Type B pancreatic cell (in vitro differentiated cells): Measurements from ENCODE around the gene TCF25. TPM values are rescaled to one million over a fixed set of nuclear protein-coding genes. Genes with fewer than 3 reads are reported as not detected.

Source experiments
- DNase-seq: peaks from one replicate; pipeline ENCODE4 v3.0.0; 2021; ENCODE audit warnings: mixed read lengths; ENCODE audit not compliant: unreplicated experiment; ENCODE audit errors: extremely low spot score
- H3K27ac Mint-ChIP-seq: 2 replicates; pipeline ENCODE4 v1.8.0; 2021; ENCODE audit warnings: mild to moderate bottlenecking, mixed read lengths
- H3K27me3 Mint-ChIP-seq: 2 replicates; pipeline ENCODE4 v1.8.0; 2021; ENCODE audit warnings: mixed read lengths
- H3K36me3 Mint-ChIP-seq: 2 replicates; pipeline ENCODE4 v1.8.0; 2021; ENCODE audit warnings: mixed read lengths
- H3K4me1 Mint-ChIP-seq: one replicate; pipeline ENCODE4 v1.8.0; 2021; ENCODE audit warnings: mixed read lengths; ENCODE audit not compliant: unreplicated experiment
- H3K4me3 Mint-ChIP-seq: 2 replicates; pipeline ENCODE4 v1.8.0; 2021; ENCODE audit warnings: mild to moderate bottlenecking, mixed read lengths
- H3K9me3 Mint-ChIP-seq: 2 replicates; pipeline ENCODE4 v1.8.0; 2021; ENCODE audit warnings: mixed read lengths
- CTCF ChIP-seq: fragments of 200-600 bp; sonication (generic); conservative IDR thresholded peaks from 2 replicates; pipeline ENCODE4 v1.5.0; 2021; ENCODE audit warnings: antibody characterized with exemption, mild to moderate bottlenecking
- total RNA-seq: library from RNA; stranded (reverse); gene quantifications from 2 replicates; pipeline ENCODE4 v1.2.1, GENCODE V29; 2021; ENCODE audit warnings: low replicate concordance

TCF25 gene
- total RNA-seq, 1 donor from 2014 or later = 184 TPM

DNA sequence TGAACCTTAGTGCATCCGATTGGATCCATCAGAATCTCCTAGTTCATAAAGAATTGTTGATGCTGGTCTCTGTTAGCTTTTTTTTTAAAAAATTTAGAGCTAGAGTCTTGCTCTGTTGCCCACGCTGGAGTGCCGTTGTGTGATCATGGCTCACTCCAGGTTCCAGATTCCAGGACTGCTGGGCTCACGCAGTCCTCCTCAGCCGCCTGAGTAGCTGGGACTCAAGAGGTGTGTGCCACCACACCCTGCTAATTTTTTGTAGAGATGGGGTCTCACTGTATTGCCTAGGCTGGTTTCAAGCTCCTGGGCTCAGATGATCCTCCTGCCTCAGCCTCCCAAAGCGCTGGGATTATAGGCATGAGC, 8.0 kb downstream of the TCF25 start:
- Mint-ChIP-seq H3K9me3 (no peaks in the 10 kb centered on the region), H3K27me3 (no peaks in the 10 kb centered on the region), H3K36me3 (peaks cover 22% of the 10 kb centered on the region), H3K27ac (no peak overlapping the region), H3K4me1 (peaks cover 3% of the 10 kb centered on the region), H3K4me3 (no peak overlapping the region)
- no peak for TF ChIP-seq CTCF
- DNase-seq = no peak

DNA sequence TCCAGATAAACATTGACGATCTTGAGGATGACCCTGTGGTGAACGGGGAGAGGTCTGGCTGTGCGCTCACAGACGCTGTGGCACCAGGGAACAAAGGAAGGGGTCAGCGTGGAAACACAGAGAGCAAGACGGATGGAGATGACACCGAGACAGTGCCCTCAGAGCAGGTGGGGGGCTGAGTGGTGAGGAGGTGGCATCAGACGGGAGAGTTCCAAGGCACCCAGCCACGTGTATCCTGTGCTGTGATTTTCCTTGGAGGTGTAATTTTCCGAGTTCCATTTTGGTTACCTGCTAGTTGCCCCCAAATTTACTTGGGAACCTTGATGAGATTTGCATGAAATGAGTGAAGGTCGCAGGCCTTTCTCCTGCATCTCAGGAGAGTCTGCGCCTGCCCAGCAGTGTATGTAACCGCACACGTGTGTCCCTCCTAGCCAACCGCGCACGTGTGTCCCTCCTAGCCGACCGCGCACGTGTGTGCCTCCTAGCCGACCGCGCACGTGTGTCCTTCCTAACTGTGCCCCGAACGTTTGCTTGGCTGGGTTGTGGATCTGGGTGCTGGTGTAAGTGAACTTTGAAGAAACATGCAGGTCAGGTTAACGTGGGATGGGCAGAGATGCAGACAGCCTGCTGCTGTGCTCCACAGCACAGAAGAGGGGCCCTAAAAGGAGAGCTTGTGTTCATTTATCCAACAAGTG, 10.1 kb downstream of the TCF25 start:
- no peak for TF ChIP-seq CTCF
- H3K27me3 Mint-ChIP-seq = no peaks in the 10 kb centered on the region
- peaks cover 25% of the 10 kb centered on the region for H3K36me3 Mint-ChIP-seq
- H3K4me3 Mint-ChIP-seq = peak overlapping the region; percentile 32
- DNase-seq = no peak
- peak overlapping the region; percentile 66 for H3K27ac Mint-ChIP-seq
- no peaks in the 10 kb centered on the region for H3K9me3 Mint-ChIP-seq
- H3K4me1 Mint-ChIP-seq = peaks cover 3% of the 10 kb centered on the region

DNA sequence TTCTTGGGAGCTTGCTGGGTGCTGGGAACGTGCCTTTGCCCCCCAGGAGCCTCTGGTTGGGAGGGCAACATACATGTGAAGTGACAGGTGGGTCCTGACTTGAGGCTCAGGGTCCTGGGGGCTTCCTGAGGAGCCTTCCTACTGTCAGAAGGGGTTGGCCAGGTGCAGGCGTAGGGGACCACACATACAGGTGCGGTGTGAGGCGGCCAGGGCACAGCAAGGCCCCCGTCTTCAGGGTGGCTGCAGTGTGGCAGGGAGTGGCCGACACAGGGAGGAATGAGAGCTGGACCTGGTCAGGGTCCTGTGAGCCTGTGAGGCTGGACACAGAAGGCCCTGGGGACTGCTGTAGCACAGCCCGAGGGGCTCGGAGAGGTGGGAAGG, 10.6 kb downstream of the TCF25 start:
- Mint-ChIP-seq H3K36me3 (peaks cover 25% of the 10 kb centered on the region), H3K27me3 (no peaks in the 10 kb centered on the region), H3K27ac (no peak overlapping the region), H3K4me3 (no peak overlapping the region), H3K4me1 (peaks cover 3% of the 10 kb centered on the region), H3K9me3 (no peaks in the 10 kb centered on the region)
- TF ChIP-seq CTCF = no peak
- DNase-seq = no peak

- H3K4me3 Mint-ChIP-seq = no peak overlapping the region
- no peaks in the 10 kb centered on the region for H3K4me1 Mint-ChIP-seq
- no peaks in the 10 kb centered on the region for H3K9me3 Mint-ChIP-seq
- no peaks in the 10 kb centered on the region for H3K27me3 Mint-ChIP-seq
- H3K27ac Mint-ChIP-seq = no peak overlapping the region
- H3K36me3 Mint-ChIP-seq = peaks cover 20% of the 10 kb centered on the region
- no peak for DNase-seq
- TF ChIP-seq CTCF = no peak
Measured at GRCh38 chr16:89887243-89887642, 13.9 kb downstream of the TCF25 start.

- H3K36me3 Mint-ChIP-seq = peaks cover 11% of the 10 kb centered on the region
- H3K4me1 Mint-ChIP-seq = no peaks in the 10 kb centered on the region
- no peaks in the 10 kb centered on the region for H3K27me3 Mint-ChIP-seq
- TF ChIP-seq CTCF = no peak
- no peak overlapping the region for H3K4me3 Mint-ChIP-seq
- no peak overlapping the region for H3K27ac Mint-ChIP-seq
- H3K9me3 Mint-ChIP-seq = no peaks in the 10 kb centered on the region
- no peak for DNase-seq
Measured at GRCh38 chr16:89890200-89890599, 16.8 kb downstream of the TCF25 start.
